ENCODE measurements around the gene GOLPH3.
"Not testable (repeated sequence)": the region's sequence is repeated elsewhere in the genome, so short reads cannot be mapped to it uniquely, and the experiment has no call there.

Gene GOLPH3

DNA sequence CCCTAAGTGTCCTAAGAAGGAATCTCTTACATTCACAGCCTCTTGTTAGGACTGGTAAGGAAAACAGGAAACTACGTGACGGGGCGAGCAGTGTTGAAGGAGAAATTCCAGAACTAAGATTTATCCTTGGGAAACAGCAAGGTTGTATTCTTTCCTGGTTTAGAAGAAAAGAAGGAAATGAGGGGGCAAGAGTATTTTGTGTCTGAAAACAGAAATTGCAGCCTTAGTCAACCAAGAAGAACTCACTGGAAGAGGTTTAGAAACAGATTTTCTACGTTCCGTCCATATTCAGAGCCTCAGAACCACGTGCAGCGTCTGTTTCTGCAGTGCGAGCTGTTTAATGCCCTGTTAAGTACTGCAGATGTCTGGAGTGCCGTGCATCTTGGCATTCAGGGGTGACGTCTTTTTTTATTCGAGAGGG, 75.2 kb downstream of the GOLPH3 start:
- DNase-seq (ENCODE audit: low spot score), result no peak

DNA sequence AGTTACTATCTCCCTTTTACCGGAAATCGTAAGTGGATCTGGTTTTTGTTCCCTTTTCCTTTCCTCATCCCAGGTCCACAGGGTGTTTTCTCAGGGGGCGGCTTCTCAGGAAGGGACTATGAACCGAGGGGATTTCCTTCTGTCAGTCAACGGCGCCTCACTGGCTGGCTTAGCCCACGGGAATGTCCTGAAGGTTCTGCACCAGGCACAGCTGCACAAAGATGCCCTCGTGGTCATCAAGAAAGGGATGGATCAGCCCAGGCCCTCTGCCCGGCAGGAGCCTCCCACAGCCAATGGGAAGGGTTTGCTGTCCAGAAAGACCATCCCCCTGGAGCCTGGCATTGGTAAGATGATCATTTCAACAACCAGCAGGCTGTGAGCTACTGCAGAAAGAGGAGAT, 75.8 kb downstream of the GOLPH3 start:
- DNase-seq (ENCODE audit: low spot score), result no peak

DNA sequence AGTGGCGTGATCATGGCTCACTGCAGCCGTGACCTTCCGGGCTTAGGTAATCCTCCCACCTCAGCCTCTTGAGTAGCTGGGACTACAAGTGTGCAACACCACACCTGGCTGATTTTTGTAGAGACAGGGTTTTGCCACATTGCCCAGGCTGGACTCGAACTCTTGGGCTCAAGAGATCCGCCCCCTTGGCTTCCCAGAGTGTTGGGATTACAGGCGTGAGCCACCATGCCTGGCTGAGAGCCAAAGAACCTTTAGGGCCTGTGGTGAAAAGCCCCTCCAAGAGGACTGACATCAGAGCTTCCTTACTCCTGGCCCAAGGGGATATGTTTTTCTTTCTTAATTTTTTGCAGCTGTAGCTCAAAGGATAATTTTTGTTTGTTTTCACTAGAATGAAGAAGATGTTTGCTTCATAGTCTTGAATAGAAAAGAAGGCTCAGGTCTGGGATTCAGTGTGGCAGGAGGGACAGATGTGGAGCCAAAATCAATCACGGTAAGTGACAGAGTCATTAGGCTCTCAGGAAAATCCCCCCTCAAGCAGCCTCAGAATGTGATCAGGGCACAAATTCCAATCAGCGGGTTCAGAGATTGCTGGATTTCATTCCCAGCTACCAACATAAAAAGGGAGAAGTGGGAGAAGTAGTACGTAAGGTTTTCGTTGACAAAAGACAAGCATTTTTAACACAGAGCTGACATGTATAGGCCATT, 77.1 kb downstream of the GOLPH3 start:
- DNase-seq (ENCODE audit: low spot score), result no peak

- no peak for DNase-seq (ENCODE audit: low spot score)
Observed at GRCh38 chr5:32095261-32095671, 78.9 kb downstream of the GOLPH3 start.

DNA sequence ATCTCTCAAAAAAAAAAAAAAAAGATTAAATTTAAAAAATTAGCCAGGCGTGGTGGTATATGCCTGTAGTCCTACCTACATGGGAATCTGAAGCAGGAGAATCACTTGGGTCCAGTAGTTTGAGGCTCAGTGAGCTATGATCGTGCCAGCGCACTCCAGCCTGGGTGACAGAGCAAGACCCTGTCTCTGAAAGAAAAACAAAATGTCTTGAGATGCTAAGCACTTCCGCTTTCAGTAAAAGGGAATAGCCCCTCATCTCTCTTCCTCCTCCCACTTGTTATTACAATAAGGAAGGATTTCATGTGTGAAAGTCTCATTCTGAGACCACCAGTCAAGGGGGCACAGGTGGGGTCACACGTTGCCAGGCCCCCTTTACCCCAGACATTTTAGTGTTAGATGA, 79.4 kb downstream of the GOLPH3 start:
- DNase-seq (ENCODE audit: low spot score), result no peak

DNA sequence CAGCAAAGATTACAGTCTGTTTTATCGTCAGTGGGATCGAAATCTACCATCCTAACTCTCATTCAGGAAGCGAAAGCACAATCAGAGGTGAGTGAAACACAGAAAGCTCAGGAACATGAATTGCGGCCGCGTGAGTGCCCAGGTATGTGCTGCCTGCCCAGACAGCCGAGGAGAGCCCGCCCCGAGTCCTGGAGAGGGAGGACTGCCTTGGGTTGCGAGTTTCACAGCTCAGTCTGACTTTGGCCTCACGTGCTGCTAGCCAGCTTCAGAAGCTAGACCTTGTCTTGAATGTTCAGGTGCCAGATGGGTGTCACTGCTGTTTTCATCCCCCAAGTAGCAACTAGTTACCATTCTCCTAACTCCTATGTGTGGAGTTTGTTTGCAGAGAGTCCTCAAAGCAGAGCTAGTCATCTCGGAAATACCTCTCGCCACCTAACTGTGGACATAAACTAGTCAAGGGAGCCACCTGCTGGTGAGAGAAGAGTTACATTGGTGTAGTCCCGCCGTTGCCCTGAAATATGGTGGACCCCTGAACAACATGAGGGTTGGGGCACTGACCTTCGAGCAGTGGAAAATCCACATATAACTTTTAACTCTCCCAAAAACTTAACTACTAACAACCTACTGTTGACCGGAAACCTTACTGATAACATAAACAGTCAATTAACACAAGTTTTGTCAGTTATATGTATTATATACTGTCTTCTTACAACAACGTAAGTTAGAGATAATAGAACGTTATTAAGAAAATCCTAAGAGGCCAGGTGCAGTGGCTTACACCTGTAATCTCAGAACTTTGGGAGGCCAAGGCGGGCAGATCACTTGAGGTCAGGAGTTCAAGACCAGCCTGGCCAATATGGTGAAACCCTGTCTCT, 80.9 kb downstream of the GOLPH3 start:
- peak; percentile 60 for DNase-seq (ENCODE audit: low spot score)

DNA sequence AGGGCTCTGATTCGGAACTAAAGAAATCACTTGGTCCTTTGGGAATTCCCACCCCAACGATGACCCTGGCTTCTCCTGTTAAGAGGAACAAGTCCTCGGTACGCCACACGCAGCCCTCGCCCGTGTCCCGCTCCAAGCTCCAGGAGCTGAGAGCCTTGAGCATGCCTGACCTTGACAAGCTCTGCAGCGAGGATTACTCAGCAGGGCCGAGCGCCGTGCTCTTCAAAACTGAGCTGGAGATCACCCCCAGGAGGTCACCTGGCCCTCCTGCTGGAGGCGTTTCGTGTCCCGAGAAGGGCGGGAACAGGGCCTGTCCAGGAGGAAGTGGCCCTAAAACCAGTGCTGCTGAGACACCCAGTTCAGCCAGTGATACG, 83.4 kb downstream of the GOLPH3 start:
- no peak for DNase-seq (ENCODE audit: low spot score)

GRCh38 chr5:32090026-32090754, 83.9 kb downstream of the GOLPH3 start:
- DNase-seq (ENCODE audit: low spot score), result no peak

DNA sequence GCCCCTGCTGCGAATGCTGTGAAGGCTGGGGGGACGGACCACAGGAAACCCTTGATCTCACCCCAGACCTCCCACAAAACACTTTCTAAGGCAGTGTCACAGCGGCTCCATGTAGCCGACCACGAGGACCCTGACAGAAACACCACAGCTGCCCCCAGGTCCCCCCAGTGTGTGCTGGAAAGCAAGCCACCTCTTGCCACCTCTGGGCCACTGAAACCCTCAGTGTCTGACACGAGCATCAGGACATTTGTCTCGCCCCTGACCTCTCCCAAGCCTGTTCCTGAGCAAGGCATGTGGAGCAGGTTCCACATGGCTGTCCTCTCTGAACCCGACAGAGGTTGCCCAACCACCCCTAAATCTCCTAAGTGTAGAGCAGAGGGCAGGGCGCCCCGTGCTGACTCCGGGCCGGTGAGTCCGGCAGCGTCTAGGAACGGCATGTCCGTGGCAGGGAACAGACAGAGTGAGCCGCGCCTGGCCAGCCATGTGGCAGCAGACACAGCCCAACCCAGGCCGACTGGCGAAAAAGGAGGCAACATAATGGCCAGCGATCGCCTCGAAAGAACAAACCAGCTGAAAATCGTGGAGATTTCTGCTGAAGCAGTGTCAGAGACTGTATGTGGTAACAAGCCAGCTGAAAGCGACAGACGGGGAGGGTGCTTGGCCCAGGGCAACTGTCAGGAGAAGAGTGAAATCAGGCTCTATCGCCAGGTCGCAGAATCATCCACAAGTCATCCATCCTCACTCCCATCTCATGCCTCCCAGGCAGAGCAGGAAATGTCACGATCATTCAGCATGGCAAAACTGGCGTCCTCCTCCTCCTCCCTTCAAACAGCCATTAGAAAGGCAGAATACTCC, 84.7 kb downstream of the GOLPH3 start:
- DNase-seq (ENCODE audit: low spot score), result no peak

DNA sequence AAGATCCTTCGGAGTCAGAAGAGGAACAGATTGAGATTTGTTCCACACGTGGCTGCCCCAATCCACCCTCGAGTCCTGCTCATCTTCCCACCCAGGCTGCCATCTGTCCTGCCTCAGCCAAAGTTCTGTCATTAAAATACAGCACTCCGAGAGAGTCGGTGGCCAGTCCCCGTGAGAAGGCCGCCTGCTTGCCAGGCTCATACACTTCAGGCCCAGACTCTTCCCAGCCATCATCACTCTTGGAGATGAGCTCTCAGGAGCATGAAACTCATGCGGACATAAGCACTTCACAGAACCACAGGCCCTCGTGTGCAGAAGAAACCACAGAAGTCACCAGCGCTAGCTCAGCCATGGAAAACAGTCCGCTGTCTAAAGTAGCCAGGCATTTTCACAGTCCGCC, 85.9 kb downstream of the GOLPH3 start:
- DNase-seq (ENCODE audit: low spot score), result no peak

DNA sequence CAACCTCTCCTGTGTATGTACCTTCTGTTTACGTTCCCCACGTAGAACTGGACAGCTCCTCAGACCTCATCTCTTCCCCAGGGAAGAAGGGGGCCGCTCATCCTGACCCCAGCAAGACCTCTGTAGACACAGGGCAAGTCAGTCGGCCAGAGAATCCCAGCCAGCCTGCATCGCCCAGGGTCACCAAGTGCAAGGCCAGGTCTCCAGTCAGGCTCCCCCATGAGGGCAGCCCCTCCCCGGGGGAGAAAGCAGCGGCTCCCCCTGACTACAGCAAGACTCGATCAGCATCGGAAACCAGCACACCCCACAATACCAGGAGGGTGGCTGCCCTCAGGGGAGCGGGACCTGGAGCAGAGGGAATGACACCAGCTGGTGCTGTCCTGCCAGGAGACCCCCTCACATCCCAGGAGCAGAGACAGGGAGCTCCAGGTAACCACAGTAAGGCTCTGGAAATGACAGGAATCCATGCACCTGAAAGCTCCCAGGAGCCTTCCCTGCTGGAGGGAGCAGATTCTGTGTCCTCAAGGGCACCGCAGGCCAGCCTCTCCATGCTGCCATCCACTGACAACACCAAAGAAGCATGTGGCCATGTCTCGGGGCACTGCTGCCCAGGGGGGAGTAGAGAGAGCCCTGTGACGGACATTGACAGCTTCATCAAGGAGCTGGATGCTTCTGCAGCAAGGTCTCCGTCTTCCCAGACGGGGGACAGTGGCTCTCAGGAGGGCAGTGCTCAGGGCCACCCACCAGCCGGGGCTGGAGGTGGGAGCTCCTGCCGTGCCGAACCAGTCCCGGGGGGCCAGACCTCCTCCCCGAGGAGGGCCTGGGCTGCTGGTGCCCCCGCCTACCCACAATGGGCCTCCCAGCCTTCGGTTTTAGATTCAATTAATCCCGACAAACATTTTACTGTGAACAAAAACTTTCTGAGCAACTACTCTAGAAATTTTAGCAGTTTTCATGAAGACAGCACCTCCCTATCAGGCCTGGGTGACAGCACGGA, 86.7 kb downstream of the GOLPH3 start:
- DNase-seq (ENCODE audit: low spot score), result no peak

GRCh38 chr5:32083981-32084430, 90.1 kb downstream of the GOLPH3 start:
- no peak for DNase-seq (ENCODE audit: low spot score)

DNA sequence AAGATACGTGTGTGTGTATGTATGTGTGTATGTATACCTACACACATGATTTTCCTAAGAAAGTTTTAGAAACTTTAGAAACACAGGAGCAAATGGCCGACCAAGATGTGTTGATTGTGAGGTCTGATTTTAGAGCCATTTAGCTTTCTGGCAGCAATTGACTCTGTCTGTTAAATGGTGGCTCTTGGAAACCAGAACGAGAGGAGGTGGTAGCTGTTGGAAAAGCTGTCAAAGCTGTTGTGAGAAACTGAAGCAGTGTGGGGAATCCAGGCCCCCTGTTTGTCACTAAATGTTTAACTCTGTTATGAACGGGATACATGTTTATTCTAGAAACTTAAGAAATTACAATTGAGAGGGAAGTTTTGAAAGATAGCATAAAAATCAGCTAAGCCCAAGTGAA, 91.4 kb downstream of the GOLPH3 start:
- no peak for DNase-seq (ENCODE audit: low spot score)

DNA sequence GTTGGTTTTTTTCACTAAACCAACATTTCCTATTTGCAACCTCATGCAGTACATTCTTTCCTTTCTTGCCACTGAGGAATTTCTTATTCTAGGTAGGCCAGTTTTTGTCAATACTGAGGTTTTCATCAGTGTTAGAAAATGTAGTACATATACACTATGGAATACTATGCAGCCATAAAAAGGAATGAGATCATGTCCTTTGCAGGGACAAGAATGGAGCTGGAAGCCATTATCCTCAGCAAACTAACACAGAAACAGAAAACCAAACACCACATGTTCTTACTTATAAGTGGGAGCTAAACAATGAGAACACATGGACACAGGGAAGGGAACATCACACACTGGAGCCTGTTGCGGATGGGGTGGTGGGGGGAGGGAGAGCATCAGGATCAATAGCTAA, 93.6 kb downstream of the GOLPH3 start:
- DNase-seq (ENCODE audit: low spot score), result not testable (repeated sequence)

DNA sequence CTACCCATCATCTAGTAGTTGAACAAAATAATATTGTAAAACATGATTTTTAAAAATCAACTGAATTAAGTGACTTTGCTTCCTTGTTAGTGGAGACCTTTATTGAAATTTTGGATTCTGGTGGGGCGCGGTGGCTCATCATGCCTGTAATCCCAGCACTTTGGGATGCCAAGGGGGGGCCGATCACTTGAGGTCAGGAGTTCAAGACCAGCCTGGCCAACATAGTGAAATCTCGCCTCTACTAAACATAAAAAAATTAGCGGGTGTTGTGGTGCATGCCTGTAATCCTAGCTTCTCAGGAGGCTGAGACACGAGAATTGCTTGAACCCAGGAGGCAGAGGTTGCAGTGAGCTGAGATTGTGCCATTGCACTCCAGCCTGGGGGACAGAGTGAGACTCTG, 95.3 kb downstream of the GOLPH3 start:
- DNase-seq (ENCODE audit: low spot score), result not testable (repeated sequence)

DNA sequence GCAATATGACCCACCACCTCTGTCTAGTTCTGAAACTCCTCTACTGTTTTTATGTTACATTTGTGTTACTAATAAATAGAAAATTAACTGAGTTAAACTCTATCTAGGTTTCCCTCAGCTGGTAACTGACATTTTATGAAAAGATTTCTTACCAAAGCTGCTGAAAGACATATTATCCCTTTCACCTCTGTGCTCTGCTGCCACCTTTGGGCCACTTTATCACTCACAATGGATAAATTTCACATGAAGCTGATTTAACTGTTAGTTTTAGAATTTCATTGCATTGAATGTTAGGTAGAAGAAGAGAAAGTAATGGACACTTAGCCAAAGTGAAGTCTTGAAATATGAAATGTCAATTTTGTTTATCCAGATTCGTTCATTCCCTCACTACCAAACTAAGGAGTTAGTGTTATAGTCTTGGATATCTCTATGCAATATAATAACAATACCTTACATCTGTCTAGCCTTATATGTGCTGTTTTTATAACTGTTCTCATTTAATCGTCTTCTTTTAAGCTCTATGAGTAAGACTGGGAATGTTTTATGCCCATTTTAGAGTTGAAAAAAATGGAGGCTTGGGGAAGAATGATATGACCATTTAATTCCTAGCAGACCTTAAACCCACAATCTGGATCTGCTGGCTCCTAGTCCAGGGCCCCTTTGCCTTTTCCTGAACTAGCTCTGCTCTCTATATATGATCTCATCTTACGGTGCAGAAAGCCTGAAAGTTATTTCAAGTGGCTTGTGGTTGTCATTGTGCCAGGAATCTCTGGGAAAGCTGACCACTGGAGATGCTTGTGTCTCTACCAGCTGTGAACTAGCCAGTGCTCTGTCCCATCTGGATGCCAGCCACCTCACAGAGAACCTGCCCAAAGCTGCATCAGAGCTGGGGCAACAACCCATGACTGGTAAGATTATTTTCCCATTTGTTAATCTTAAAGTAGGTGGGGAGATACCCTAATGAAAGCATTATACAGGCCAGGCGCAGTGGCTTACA, 97.1 kb downstream of the GOLPH3 start:
- peak; percentile 34 for DNase-seq (ENCODE audit: low spot score)

Measured in COLO829 (cell line).